K562 (cell line): ENCODE results near the gene UBR7.

Experiments
- BHLHE40 ChIP-seq: IDR thresholded peaks from 2 replicates; pipeline ENCODE4 v1.6.1; 2011; ENCODE audit warnings: low read length, improper control_type of control experiment
- EZH2 ChIP-seq: IDR thresholded peaks from 2 replicates; pipeline ENCODE4 v1.6.1; 2012; ENCODE audit warnings: low read depth, mild to moderate bottlenecking, inconsistent platforms, low read length, borderline replicate concordance
- FOXA3 ChIP-seq, 2 experiments: fragments of 450-650 bp in 1 of 2; sonication (generic) in 1 of 2; formaldehyde crosslinking; IDR thresholded peaks in 1 of 2; conservative IDR thresholded peaks in 1 of 2; 2 replicates each; pipeline versions ENCODE4 v1.4.0 to v1.8.0; 2020 to 2022; ENCODE audit warnings: mild to moderate bottlenecking in 2 of 2, missing genetic modification reagents in 1 of 2
- GABPA ChIP-seq: fragments of 200-800 bp; sonication (Bioruptor generic); conservative IDR thresholded peaks from 2 replicates; pipeline ENCODE4 v1.6.1; 2016; ENCODE audit warnings: low read depth, missing genetic modification characterization, missing compliant biosample characterization
- POLR2A ChIP-seq: fragments of 450-650 bp; conservative IDR thresholded peaks from 2 replicates; pipeline ENCODE4 v1.6.1; 2016
- SIRT6 ChIP-seq: IDR thresholded peaks from one replicate; pipeline ENCODE4 v1.6.1; 2012; ENCODE audit warnings: low read depth, mild to moderate bottlenecking, control low read depth, inconsistent platforms, low read length, moderate library complexity
- SMAD4 ChIP-seq: fragments of 250-450 bp; sonication (Bioruptor Pico); conservative IDR thresholded peaks from 2 replicates; pipeline ENCODE4 v1.8.0; 2021; ENCODE audit warnings: inconsistent platforms, mild to moderate bottlenecking, moderate library complexity
- ZNF384 ChIP-seq: IDR thresholded peaks from 2 replicates; pipeline ENCODE4 v1.6.1; 2012; ENCODE audit warnings: low read depth, low read length, improper control_type of control experiment
- ZNF507 ChIP-seq: conservative IDR thresholded peaks from 2 replicates; pipeline ENCODE4 v1.6.1; 2017; ENCODE audit warnings: missing genetic modification characterization, missing compliant biosample characterization
- TF ChIP-seq, protein P1 (sequence below): sonication (generic); formaldehyde crosslinking; IDR thresholded peaks from 2 replicates; pipeline ENCODE4 v1.8.1; 2023; ENCODE audit warnings: mild to moderate bottlenecking, missing genetic modification reagents
- TF ChIP-seq, protein P2 (sequence below): fragments of 450-650 bp; conservative IDR thresholded peaks from 2 replicates; pipeline ENCODE4 v1.6.1; 2016; ENCODE audit warnings: missing genetic modification characterization, low read depth, mild to moderate bottlenecking, control low read depth, missing compliant biosample characterization
- TF ChIP-seq, protein P3 (sequence below): fragments of 450-650 bp; IDR thresholded peaks from 2 replicates; pipeline ENCODE4 v1.6.1; 2016; ENCODE audit warnings: borderline replicate concordance

DNA sequence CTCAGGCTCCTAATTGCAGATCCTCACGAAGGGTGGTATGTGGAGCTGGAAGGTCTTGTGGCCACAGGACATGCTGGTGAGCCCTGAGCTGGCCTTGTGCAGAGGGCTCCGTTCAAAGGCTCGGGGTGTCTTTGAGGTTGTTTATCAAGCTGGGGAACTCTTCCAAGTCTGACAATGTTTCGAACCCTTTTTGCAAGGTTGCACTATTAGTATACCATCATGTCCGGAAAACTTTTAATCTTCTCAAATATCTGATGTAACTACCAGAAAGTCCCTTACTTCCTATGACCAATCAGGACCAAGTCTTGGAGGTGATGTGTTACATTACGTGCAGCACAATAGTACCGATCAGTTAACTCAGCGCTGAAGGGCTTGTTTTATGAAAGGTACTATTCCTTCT, 21.5 kb downstream of the UBR7 start:
- TF ChIP-seq ZNF384 (no peak), GABPA (tag) (no peak), BHLHE40 (no peak), SIRT6 (no peak), ZNF507 (tag) (no peak), POLR2A (no peak), EZH2 (no peak), SMAD4 (no peak), FOXA3 (CRISPR knock-in tag; conservative IDR thresholded peaks at IDR 0.05 in 1 of 2, IDR thresholded peaks at IDR 0.05 in 1 of 2) (no peak)
- TF ChIP-seq, protein P1, sequence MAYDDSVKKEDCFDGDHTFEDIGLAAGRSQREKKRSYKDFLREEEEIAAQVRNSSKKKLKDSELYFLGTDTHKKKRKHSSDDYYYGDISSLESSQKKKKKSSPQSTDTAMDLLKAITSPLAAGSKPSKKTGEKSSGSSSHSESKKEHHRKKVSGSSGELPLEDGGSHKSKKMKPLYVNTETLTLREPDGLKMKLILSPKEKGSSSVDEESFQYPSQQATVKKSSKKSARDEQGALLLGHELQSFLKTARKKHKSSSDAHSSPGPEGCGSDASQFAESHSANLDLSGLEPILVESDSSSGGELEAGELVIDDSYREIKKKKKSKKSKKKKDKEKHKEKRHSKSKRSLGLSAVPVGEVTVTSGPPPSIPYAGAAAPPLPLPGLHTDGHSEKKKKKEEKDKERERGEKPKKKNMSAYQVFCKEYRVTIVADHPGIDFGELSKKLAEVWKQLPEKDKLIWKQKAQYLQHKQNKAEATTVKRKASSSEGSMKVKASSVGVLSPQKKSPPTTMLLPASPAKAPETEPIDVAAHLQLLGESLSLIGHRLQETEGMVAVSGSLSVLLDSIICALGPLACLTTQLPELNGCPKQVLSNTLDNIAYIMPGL (CRISPR knock-in tag): no peak
- TF ChIP-seq, protein P2, sequence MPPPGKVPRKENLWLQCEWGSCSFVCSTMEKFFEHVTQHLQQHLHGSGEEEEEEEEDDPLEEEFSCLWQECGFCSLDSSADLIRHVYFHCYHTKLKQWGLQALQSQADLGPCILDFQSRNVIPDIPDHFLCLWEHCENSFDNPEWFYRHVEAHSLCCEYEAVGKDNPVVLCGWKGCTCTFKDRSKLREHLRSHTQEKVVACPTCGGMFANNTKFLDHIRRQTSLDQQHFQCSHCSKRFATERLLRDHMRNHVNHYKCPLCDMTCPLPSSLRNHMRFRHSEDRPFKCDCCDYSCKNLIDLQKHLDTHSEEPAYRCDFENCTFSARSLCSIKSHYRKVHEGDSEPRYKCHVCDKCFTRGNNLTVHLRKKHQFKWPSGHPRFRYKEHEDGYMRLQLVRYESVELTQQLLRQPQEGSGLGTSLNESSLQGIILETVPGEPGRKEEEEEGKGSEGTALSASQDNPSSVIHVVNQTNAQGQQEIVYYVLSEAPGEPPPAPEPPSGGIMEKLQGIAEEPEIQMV (tag): no peak
- TF ChIP-seq, protein P3, sequence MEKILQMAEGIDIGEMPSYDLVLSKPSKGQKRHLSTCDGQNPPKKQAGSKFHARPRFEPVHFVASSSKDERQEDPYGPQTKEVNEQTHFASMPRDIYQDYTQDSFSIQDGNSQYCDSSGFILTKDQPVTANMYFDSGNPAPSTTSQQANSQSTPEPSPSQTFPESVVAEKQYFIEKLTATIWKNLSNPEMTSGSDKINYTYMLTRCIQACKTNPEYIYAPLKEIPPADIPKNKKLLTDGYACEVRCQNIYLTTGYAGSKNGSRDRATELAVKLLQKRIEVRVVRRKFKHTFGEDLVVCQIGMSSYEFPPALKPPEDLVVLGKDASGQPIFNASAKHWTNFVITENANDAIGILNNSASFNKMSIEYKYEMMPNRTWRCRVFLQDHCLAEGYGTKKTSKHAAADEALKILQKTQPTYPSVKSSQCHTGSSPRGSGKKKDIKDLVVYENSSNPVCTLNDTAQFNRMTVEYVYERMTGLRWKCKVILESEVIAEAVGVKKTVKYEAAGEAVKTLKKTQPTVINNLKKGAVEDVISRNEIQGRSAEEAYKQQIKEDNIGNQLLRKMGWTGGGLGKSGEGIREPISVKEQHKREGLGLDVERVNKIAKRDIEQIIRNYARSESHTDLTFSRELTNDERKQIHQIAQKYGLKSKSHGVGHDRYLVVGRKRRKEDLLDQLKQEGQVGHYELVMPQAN: no peak
